Right lobe of liver (tissue), 6 donors: ENCODE measurements around the gene SPATC1L. TPM values are rescaled to one million over a fixed set of nuclear protein-coding genes. Genes with fewer than 3 reads are reported as not detected.

Source experiments
- ATAC-seq, 4 donors: fragments of 200-7000 bp; cut with Tn5 transposase; one replicate each; pipeline ENCODE4 v1.9.1; 2020; ENCODE audit warnings: mild to moderate bottlenecking in 4 of 4, moderate library complexity in 4 of 4
- DNase-seq, 3 donors: peaks; one replicate each; pipeline ENCODE4 v3.0.0-alpha.2; 2020
- H3K27ac ChIP-seq, 3 donors: fragments of 200-600 bp; one replicate each; pipeline ENCODE4 v1.8.0; 2022
- H3K27me3 ChIP-seq, 2 donors: fragments of 200-600 bp; one replicate each; pipeline ENCODE4 v1.8.0; 2022
- H3K36me3 ChIP-seq, 4 donors: fragments of 200-600 bp; sonication (generic) in 1 of 4; one replicate each; pipeline versions ENCODE4 v1.5.1 to v1.8.0; 2017 to 2022; ENCODE audit warnings: control low read depth in 1 of 4
- H3K4me1 ChIP-seq, 4 donors: fragments of 200-600 bp; sonication (generic) in 1 of 4; one replicate each; pipeline versions ENCODE4 v1.5.1 to v1.8.0; 2017 to 2022; ENCODE audit warnings: control low read depth in 1 of 4
- H3K4me3 ChIP-seq, 3 donors: fragments of 200-600 bp; one replicate each; pipeline ENCODE4 v1.8.0; 2022
- H3K9me3 ChIP-seq, 4 donors: fragments of 200-600 bp; sonication (generic) in 1 of 4; one replicate each; pipeline versions ENCODE4 v1.5.1 to v1.8.0; 2017 to 2022; ENCODE audit warnings: control low read depth in 1 of 4
- CTCF ChIP-seq, 4 donors: fragments of 200-600 bp in 3 of 4; fragments of 450-650 bp in 1 of 4; IDR thresholded peaks; one replicate each; pipeline versions ENCODE4 v1.5.1 to v1.8.0; 2016 to 2022; ENCODE audit warnings: antibody characterized with exemption in 4 of 4, mild to moderate bottlenecking in 2 of 4
- POLR2A ChIP-seq: fragments of 450-650 bp; IDR thresholded peaks from one replicate; pipeline ENCODE4 v1.6.1; 2017; ENCODE audit warnings: antibody characterized with exemption, mild to moderate bottlenecking
- WGBS: methylation state at CpG from one replicate; pipeline ENCODE4 v1.1.6; 2018; ENCODE audit warnings: low coverage, low lambda C conversion rate; ENCODE audit not compliant: insufficient coverage; ENCODE audit errors: missing lambda C conversion rate; 5-methylcytosine and 5-hydroxymethylcytosine counted together
- intact Hi-C, 2 donors: fragments of 100-400 bp; cut with DNase I; formaldehyde crosslinking; loops; one replicate each; pipeline versions ENCODE4 v1.11.2 to v1.14.1; 2022
- total RNA-seq, 6 experiments: library from RNA; depleted of rRNA in 2 of 6; stranded (reverse); fragments of >200 nt in 2 of 6; fragmentation: NEBNext Ultra II Directional in 3 of 6; extraction: Animal tissue kit (Norgen Biotek cat#: 25700) in 3 of 6; gene quantifications; one replicate each; pipeline versions ENCODE4 v1.1.0 to v1.2.4, GENCODE V29; 2016 to 2023
- donor health status: DM: no; HTN: yes; CAD: no.
- donor health status: DM: no; HTN: no; CAD: no.
- donor health status: DM: no; HTN: no; CAD: no.
- donor health status: DM: no; HTN: yes; CAD: no.
- donor health status: DM: no; HTN: yes; CAD: no.

SPATC1L gene
- total RNA-seq, 6 experiments from 2014 or later = 0.31 to 1.7 (median 0.51) TPM; not detected in 2

- Histone ChIP-seq H3K27me3 (no peaks in the 10 kb centered on the region), H3K9me3 (no peaks in the 10 kb centered on the region), H3K36me3 (no peaks in the 10 kb centered on the region), H3K4me3 (no peak overlapping the region), H3K27ac (no peak overlapping the region), H3K4me1 (no peaks in the 10 kb centered on the region)
- no peak for ATAC-seq
- no peak for DNase-seq
- TF ChIP-seq POLR2A (no peak), CTCF (IDR thresholded peaks at IDR 0.05) (no peak)
- intact Hi-C loops = no loop called here
These were observed 19.2 kb downstream of the SPATC1L start for GRCh38 chr21:46165098-46165497.

GRCh38 chr21:46163380-46163779 lies 20.9 kb downstream of the SPATC1L start:
- intact Hi-C loops = no loop called here
- WGBS = 89% methylated on average over 4 of the region's 4 CpGs
- H3K36me3 ChIP-seq = no peaks in the 10 kb centered on the region
- no peaks in the 10 kb centered on the region for H3K27me3 ChIP-seq
- DNase-seq = no peak
- H3K4me1 ChIP-seq = no peaks in the 10 kb centered on the region
- H3K4me3 ChIP-seq = no peak overlapping the region
- no peak for TF ChIP-seq POLR2A
- no peak for TF ChIP-seq CTCF (IDR thresholded peaks at IDR 0.05)
- H3K9me3 ChIP-seq = no peaks in the 10 kb centered on the region
- ATAC-seq = no peak
- no peak overlapping the region for H3K27ac ChIP-seq

DNA sequence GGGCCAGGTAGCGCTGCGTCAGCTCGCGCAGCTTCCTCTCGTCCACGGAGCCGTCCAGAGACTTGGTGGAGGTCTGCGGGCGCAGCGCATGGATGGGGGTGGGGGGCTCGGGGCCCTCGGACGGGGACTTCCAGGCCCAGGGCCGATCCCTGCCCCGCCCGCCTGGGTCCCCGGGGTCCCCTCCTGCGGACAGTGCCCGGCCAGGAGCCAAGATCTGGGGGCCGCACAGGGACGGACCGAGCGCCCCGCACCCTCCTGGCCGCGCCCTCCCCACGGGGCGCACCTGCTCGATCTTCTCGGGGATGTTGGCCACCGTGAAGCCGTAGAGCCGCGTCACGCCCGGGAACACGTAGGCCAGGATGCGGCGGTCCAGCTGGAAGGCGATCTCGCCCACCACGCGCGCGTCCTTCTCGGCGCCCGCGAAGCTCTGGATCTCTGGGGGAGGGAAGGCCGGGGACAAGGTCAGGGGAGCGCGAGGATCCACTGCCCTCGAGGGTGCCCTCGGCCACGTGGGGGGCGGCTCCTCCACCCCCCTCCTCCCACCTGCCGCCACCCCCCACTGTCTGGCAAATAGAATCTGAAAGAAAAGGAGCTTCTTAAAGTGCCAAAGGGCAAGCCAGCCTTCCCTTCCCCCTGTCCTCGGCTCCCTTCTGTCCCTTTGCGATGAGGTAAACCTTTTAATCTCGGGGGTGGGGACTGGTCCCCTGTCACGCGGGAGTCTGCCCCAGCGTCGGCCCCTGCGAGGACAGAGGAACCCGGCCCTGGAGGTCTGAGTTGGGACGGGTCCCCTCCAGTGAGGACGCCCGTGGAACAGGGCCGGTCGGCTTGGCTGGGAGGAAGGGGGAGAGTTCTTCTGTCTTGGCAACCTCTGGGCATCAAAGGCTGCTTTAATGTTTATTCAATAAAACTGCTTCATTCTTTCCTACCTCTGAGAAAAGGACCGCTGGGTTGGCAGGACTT lies 22.3 kb downstream of the SPATC1L start:
- H3K27ac ChIP-seq = no peak overlapping the region
- no peaks in the 10 kb centered on the region for H3K27me3 ChIP-seq
- TF ChIP-seq POLR2A (no peak), CTCF (IDR thresholded peaks at IDR 0.05) (no peak)
- no peak overlapping the region for H3K4me3 ChIP-seq
- no peaks in the 10 kb centered on the region for H3K36me3 ChIP-seq
- intact Hi-C loops = no loop called here
- no peaks in the 10 kb centered on the region for H3K4me1 ChIP-seq
- 73% methylated on average over 23 of the region's 72 CpGs for WGBS
- DNase-seq (peak in 1 of 3 donors; percentile 54), ATAC-seq (no peak)
- H3K9me3 ChIP-seq = no peaks in the 10 kb centered on the region

DNA sequence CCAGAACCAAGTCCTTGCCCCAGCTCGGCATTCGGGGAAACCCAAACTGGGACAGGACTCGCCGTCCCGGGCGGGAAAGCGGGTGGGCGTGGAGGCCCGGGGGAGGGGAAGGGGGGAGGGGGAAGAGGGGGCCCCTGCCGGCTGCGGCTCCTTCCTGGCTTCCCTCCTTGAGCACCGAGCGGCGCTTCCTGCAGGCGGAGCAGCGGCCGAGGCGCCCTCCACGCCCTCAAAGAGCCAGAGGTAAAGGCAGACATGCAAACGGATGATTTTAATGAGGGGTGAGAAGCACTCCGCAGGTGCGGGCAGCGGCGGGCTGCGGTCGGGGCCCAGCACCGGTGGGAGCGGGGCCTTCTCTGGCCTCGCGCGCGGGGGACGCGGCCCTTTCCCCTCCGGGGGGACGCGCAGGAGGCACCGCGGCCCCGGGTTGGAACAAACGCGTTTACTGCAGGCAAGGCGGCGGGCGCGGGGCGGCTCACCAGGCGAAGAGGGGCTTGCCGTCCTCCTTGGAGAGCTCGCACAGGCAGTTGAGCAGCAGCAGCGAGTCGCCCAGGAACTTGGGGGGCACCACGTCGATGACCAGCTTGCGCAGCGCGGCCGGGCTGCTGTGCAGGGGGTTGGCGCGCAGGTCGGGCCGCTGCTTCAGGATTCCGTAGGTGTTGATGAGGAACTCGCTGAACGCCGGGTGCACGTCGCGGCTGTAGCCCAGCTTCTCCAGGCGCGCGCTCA lies 23.2 kb downstream of the SPATC1L start:
- no peak for ATAC-seq
- H3K4me1 ChIP-seq = peaks cover 0 to 7% (median 2%) of the 10 kb centered on the region in 4 donors
- WGBS = 56% methylated on average over 27 of the region's 72 CpGs
- no peaks in the 10 kb centered on the region for H3K36me3 ChIP-seq
- TF ChIP-seq CTCF (IDR thresholded peaks at IDR 0.05) (no peak), POLR2A (no peak)
- intact Hi-C loops = no loop called here
- DNase-seq = peak in 1 of 3 donors; percentile 47
- H3K9me3 ChIP-seq = no peaks in the 10 kb centered on the region
- no peaks in the 10 kb centered on the region for H3K27me3 ChIP-seq
- H3K27ac ChIP-seq = no peak overlapping the region
- no peak overlapping the region for H3K4me3 ChIP-seq
